Pancreas (tissue), 10 donors: ENCODE data around the gene CALHM5. TPM values are rescaled to one million over a fixed set of nuclear protein-coding genes. Genes with fewer than 3 reads are reported as not detected.

Experiments used
- ATAC-seq, 4 donors: fragments of 200-7000 bp; cut with Tn5 transposase; one replicate each; pipeline versions ENCODE4 v1.8.0 to v1.9.1; 2020; ENCODE audit warnings: mild to moderate bottlenecking in 4 of 4, moderate library complexity in 4 of 4
- DNase-seq, 6 donors: peaks; one replicate each; pipeline ENCODE4 v3.0.0-alpha.2; 2020
- FAIRE-seq: peaks from 2 replicates; lab custom pipeline; 2012; peaks lifted over from hg19 to GRCh38; lab: Jason Lieb, UNC
- H3K27ac ChIP-seq, 4 donors: fragments of 200-600 bp; sonication (generic); 1 replicate in 3 of 4; 2 replicates in 1 of 4; pipeline versions ENCODE4 v1.5.0 to v1.8.0; 2020
- H3K27me3 ChIP-seq, 4 donors: fragments of 200-600 bp; one replicate each; pipeline ENCODE4 v1.8.0; 2021
- H3K36me3 ChIP-seq, 3 donors: fragments of 200-600 bp; sonication (generic) in 1 of 3; one replicate each; pipeline versions ENCODE4 v1.5.0 to v1.8.0; 2020 to 2021
- H3K4me1 ChIP-seq, 3 donors: fragments of 200-600 bp; one replicate each; pipeline ENCODE4 v1.8.0; 2021
- H3K4me3 ChIP-seq, 4 donors: fragments of 200-600 bp; sonication (generic) in 2 of 4; one replicate each; pipeline versions ENCODE4 v1.5.0 to v1.8.0; 2020 to 2021
- H3K9me3 ChIP-seq, 4 donors: fragments of 200-600 bp; one replicate each; pipeline ENCODE4 v1.8.0; 2021
- CTCF ChIP-seq, 4 donors: fragments of 200-600 bp; sonication (generic) in 3 of 4; IDR thresholded peaks; one replicate each; pipeline versions ENCODE4 v1.5.0 to v1.8.0; 2021; ENCODE audit warnings: antibody characterized with exemption in 4 of 4
- WGBS, 2 donors: extraction: QIAGEN DNeasy Blood & Tissue Kit; methylation state at CpG; one replicate each; pipeline ENCODE4 v1.1.7; 2013; 5-methylcytosine and 5-hydroxymethylcytosine counted together
- intact Hi-C, 3 donors: fragments of 100-400 bp; cut with DNase I; formaldehyde crosslinking; loops; one replicate each; pipeline versions ENCODE4 v1.11.1 to v1.14.2; 2022
- polyA plus RNA-seq, 2 donors: library from polyadenylated mRNA; stranded (reverse); fragments of 200-250 nt; gene quantifications; one replicate each; pipeline ENCODE4 v1.2.3, GENCODE V29; 2013
- total RNA-seq, 6 donors: library from RNA; stranded (reverse); fragmentation: NEBNext Ultra II Directional in 4 of 6; extraction: Animal tissue kit (Norgen Biotek cat#: 25700) in 4 of 6; gene quantifications; one replicate each; pipeline versions ENCODE4 v1.2.1 to v1.2.4, GENCODE V29; 2021 to 2023
- donor health status: healthy with polysubstance abuse.
- donor health status: DM: no; HTN: no; CAD: no; lungs with moderate emphysema.
- donor health status: DM: no; HTN: no; CAD: no.
- donor health status: control.
- donor health status: control.
- donor health status: Bipolar disorder and iron deficiency.
- donor health status: DM: yes; HTN: yes; CAD: no.
- donor health status: DM: no; HTN: no; CAD: no.
- donor health status: DM: no; HTN: no; CAD: no.
- donor health status: DM: yes; HTN: yes; CAD: no.

Gene CALHM5
- total and polyA plus RNA-seq, 8 donors = 0.04 to 0.41 (median 0.10) TPM

DNA sequence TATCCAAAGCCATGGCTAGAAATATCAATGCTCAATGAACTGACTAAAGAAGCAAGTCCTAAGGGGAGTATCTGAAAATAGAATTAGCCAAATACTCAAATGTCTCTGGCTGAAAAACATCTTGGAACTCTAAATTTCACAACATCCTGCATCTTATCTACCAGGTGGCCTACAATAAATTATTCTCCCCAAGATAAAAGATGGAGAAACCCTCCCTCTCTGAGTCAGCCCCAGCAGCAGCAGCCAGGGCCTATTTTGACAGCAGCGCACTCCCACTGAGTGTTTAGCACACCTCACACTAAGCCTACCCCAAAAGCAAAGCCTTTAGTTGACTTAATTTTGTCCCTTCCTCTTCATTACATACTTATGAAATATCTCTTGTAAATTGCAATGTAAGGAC, 44.3 kb upstream of the CALHM5 start:
- Histone ChIP-seq H3K4me1 (peaks cover 0 to 3% (median 0%) of the 10 kb centered on the region in 3 donors), H3K36me3 (no peaks in the 10 kb centered on the region), H3K27ac (no peak overlapping the region), H3K4me3 (no peak overlapping the region), H3K9me3 (no peaks in the 10 kb centered on the region), H3K27me3 (peaks cover 0 to 11% (median 3%) of the 10 kb centered on the region in 4 donors)
- ATAC-seq = no peak
- intact Hi-C loops = no loop called here
- DNase-seq = no peak
- no peak for FAIRE-seq
- 97 to 100% methylated on average over 1 of the region's 1 CpG for WGBS, 2 donors
- TF ChIP-seq CTCF (IDR thresholded peaks at IDR 0.05) = no peak

GRCh38 chr6:116467514-116467913, 43.9 kb upstream of the CALHM5 start:
- intact Hi-C loops = no loop called here
- no peak for DNase-seq
- Histone ChIP-seq H3K27ac (no peak overlapping the region), H3K9me3 (no peaks in the 10 kb centered on the region), H3K27me3 (peaks cover 0 to 8% (median 3%) of the 10 kb centered on the region in 4 donors), H3K4me1 (no peaks in the 10 kb centered on the region), H3K36me3 (no peaks in the 10 kb centered on the region), H3K4me3 (no peak overlapping the region)
- TF ChIP-seq CTCF (IDR thresholded peaks at IDR 0.05) = no peak
- no peak for ATAC-seq
- no peak for FAIRE-seq

DNA sequence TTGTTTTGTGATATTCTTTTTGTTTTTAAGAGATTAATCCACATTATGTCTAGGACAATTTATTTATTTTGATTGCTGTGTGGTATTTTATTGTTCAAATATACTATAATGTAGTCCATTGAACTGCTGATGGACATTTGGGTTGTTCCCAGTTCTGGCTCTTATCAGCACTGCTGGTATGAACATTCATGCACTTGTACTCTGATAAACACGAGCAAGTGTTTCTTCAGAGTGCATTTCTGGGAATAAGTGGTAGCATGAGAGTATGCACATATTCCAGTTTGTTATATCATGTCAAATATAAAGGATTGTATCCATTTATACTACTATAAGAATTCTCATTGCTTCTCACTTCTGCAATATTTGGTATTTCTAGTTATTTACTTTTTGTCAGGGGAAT, 43.1 kb upstream of the CALHM5 start:
- Histone ChIP-seq H3K27ac (no peak overlapping the region), H3K36me3 (no peaks in the 10 kb centered on the region), H3K27me3 (peaks cover 0 to 5% (median 0%) of the 10 kb centered on the region in 4 donors), H3K4me1 (no peaks in the 10 kb centered on the region), H3K9me3 (no peaks in the 10 kb centered on the region), H3K4me3 (no peak overlapping the region)
- 12 to 17% methylated on average over 1 of the region's 1 CpG for WGBS, 2 donors
- no peak for DNase-seq
- no peak for ATAC-seq
- TF ChIP-seq CTCF (IDR thresholded peaks at IDR 0.05) = no peak
- intact Hi-C loops = no loop called here
- FAIRE-seq = no peak

DNA sequence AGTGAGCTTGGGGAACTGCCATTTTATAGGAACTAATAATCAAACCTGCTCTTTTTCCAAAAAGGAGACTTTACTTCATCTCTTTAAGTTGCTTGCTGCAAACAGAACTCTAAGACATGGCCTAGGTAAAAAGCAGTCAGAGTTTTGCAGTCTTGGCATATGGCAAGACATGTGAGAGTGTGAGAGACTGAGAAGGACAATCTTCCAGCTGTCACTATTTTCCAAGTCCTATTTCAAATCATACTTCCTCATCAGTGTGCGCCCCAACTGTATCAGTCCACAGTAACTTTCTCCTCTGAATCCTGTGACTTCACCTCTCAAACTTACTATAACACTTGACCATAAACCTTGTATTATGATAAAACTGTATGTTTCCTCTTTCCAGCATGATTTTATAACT, 39.9 kb upstream of the CALHM5 start:
- Histone ChIP-seq H3K4me1 (no peaks in the 10 kb centered on the region), H3K36me3 (no peaks in the 10 kb centered on the region), H3K4me3 (no peak overlapping the region), H3K27ac (no peak overlapping the region), H3K9me3 (no peaks in the 10 kb centered on the region), H3K27me3 (no peaks in the 10 kb centered on the region)
- DNase-seq (no peak), ATAC-seq (no peak), FAIRE-seq (no peak)
- intact Hi-C loops = no loop called here
- 93 to 94% methylated on average over 1 of the region's 1 CpG for WGBS, 2 donors
- no peak for TF ChIP-seq CTCF (IDR thresholded peaks at IDR 0.05)

- FAIRE-seq = no peak
- Histone ChIP-seq H3K4me3 (no peak overlapping the region), H3K27ac (no peak overlapping the region), H3K4me1 (no peaks in the 10 kb centered on the region), H3K36me3 (no peaks in the 10 kb centered on the region), H3K27me3 (no peaks in the 10 kb centered on the region), H3K9me3 (no peaks in the 10 kb centered on the region)
- no peak for ATAC-seq
- no peak for DNase-seq
- no peak for TF ChIP-seq CTCF (IDR thresholded peaks at IDR 0.05)
- intact Hi-C loops = no loop called here
- 80 to 93% methylated on average over 3 of the region's 3 CpGs for WGBS, 2 donors
Measured at GRCh38 chr6:116472706-116473105, 38.7 kb upstream of the CALHM5 start.
